Gastroesophageal sphincter (tissue), 4 donors: ENCODE results near the gene PFN2. TPM values are rescaled to one million over a fixed set of nuclear protein-coding genes. Genes with fewer than 3 reads are reported as not detected.

Experiments
- ATAC-seq: fragments of 150-250 bp; one replicate; pipeline ENCODE4 v1.9.1; 2016; ENCODE audit warnings: mild to moderate bottlenecking, moderate library complexity
- H3K27ac ChIP-seq, 4 donors: fragments of 200-600 bp; sonication (generic) in 3 of 4; 1 replicate in 3 of 4; 2 replicates in 1 of 4; pipeline ENCODE4 v1.5.1; 2016 to 2019
- H3K27me3 ChIP-seq: fragments of 200-600 bp; sonication (generic); one replicate; pipeline ENCODE4 v1.5.1; 2019
- H3K36me3 ChIP-seq, 2 donors: fragments of 200-600 bp; sonication (generic); one replicate each; pipeline ENCODE4 v1.5.1; 2019; ENCODE audit warnings: control low read depth in 1 of 2
- H3K4me1 ChIP-seq, 3 donors: fragments of 200-600 bp; sonication (generic); 1 replicate in 2 of 3; 2 replicates in 1 of 3; pipeline ENCODE4 v1.5.1; 2016 to 2019; ENCODE audit warnings: control low read depth in 2 of 3
- H3K4me3 ChIP-seq, 2 donors: fragments of 200-600 bp; sonication (generic); one replicate each; pipeline ENCODE4 v1.5.1; 2019; ENCODE audit warnings: mild to moderate bottlenecking in 1 of 2, moderate library complexity in 1 of 2
- H3K9me3 ChIP-seq, 3 donors: fragments of 200-600 bp; sonication (generic); one replicate each; pipeline ENCODE4 v1.5.1; 2017 to 2019; ENCODE audit warnings: control low read depth in 2 of 3
- EP300 ChIP-seq: sonication (generic); formaldehyde crosslinking; IDR thresholded peaks from one replicate; pipeline ENCODE4 v1.6.1; 2017; ENCODE audit warnings: antibody characterized with exemption, mild to moderate bottlenecking
- POLR2A ChIP-seq, 2 donors: fragments of 450-650 bp; IDR thresholded peaks; one replicate each; pipeline ENCODE4 v1.6.1; 2017; ENCODE audit warnings: antibody characterized with exemption in 2 of 2, mild to moderate bottlenecking in 2 of 2, moderate library complexity in 1 of 2
- POLR2AphosphoS5 ChIP-seq: sonication (generic); formaldehyde crosslinking; IDR thresholded peaks from one replicate; pipeline ENCODE4 v1.6.1; 2017; ENCODE audit warnings: antibody characterized with exemption
- WGBS, 2 donors: methylation state at CpG; one replicate each; pipeline ENCODE4 v1.1.5; 2018; ENCODE audit warnings: low coverage in 1 of 2; 5-methylcytosine and 5-hydroxymethylcytosine counted together
- total RNA-seq, 4 donors: library from RNA; depleted of rRNA; stranded (reverse); fragments of >200 nt; gene quantifications; one replicate each; pipeline ENCODE4 v1.1.0, GENCODE V29; 2016
- TF ChIP-seq, protein P1 (sequence below), 4 experiments: fragments of 200-600 bp in 2 of 4; fragments of 450-650 bp in 2 of 4; sonication (generic) in 1 of 4; IDR thresholded peaks; one replicate each; pipeline ENCODE4 v1.5.1; 2017 to 2019; ENCODE audit warnings: antibody characterized with exemption in 4 of 4, mild to moderate bottlenecking in 2 of 4, moderate library complexity in 2 of 4

Gene PFN2
- total RNA-seq, 4 donors from 2014 or later = 43.5 to 80.6 (median 54.6) TPM

DNA sequence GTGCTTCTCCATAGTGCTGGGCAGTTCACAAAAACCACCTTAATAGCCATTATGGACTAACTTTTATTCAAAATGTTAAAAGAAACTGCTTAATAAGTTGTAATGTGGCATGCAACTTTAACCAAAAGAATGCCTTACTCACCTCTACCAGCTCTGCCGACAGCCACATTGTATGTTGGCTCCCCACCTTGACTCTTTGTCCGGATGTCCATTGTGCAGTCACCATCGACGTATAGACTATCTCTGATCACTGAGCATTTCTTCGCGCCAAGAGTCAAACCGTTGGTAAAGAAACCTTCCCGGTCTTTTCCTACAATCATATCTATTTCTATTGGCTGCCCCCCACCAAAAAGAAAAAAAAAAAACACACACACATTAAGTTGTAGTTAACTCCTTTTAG is 2.5 kb downstream of the PFN2 start:
- H3K27ac ChIP-seq = peak overlapping the region; percentile 81 to 98 (median 98)
- ATAC-seq = no peak
- H3K36me3 ChIP-seq = peaks cover 0 to 12% of the 10 kb centered on the region in 2 donors
- peaks cover 4 to 71% (median 17%) of the 10 kb centered on the region in 3 donors for H3K4me1 ChIP-seq
- WGBS, 2 donors = 24 to 48% methylated on average over 7 to 8 of the region's 8 CpGs
- no peaks in the 10 kb centered on the region for H3K27me3 ChIP-seq
- peak overlapping the region in 1 of 2 donors; percentile 99 for H3K4me3 ChIP-seq
- H3K9me3 ChIP-seq = no peaks in the 10 kb centered on the region
- TF ChIP-seq, protein P1, sequence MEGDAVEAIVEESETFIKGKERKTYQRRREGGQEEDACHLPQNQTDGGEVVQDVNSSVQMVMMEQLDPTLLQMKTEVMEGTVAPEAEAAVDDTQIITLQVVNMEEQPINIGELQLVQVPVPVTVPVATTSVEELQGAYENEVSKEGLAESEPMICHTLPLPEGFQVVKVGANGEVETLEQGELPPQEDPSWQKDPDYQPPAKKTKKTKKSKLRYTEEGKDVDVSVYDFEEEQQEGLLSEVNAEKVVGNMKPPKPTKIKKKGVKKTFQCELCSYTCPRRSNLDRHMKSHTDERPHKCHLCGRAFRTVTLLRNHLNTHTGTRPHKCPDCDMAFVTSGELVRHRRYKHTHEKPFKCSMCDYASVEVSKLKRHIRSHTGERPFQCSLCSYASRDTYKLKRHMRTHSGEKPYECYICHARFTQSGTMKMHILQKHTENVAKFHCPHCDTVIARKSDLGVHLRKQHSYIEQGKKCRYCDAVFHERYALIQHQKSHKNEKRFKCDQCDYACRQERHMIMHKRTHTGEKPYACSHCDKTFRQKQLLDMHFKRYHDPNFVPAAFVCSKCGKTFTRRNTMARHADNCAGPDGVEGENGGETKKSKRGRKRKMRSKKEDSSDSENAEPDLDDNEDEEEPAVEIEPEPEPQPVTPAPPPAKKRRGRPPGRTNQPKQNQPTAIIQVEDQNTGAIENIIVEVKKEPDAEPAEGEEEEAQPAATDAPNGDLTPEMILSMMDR (IDR thresholded peaks at IDR 0.05) = no peak
- TF ChIP-seq EP300 (no peak), POLR2AphosphoS5 (no peak), POLR2A (IDR thresholded peaks at IDR 0.05) (no peak)

DNA sequence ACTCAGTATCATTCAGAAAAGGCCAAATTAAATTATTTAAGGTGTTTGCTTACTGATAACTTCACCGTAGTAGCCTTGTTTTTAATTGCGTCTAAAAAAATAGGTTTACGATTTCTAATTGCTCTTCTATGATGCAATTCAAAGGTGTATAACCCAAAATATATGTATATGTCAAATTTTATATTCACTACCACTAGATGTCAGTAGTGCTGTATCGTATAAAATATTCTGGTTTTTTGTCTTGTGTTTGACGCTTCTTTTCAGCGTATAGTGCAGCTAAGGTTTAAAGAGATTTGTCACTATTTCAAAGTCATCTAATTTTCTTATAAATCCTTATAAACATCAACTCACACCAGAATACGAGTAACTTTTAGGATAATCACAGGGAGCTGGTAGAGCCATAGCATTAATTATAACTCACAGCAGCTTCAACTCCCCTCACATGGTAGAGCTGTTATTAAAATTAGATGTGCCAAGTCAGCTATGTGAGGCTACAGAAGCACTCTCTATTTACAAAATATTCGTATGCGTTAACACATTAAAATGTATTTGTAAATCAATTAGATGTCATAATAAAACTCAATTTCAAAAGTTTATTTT is 3.5 kb downstream of the PFN2 start:
- TF ChIP-seq, protein P1 (IDR thresholded peaks at IDR 0.05) = peak; percentile 39 to 67 (median 60)
- TF ChIP-seq EP300 = no peak
- TF ChIP-seq POLR2AphosphoS5 = no peak
- H3K4me1 ChIP-seq = peaks cover 4 to 68% (median 17%) of the 10 kb centered on the region in 3 donors
- peak overlapping the region in 2 of 4 donors; percentile 98 for H3K27ac ChIP-seq
- 15% methylated on average over 9 of the region's 9 CpGs for whole genome bisulfite sequencing, 2 donors
- H3K27me3 ChIP-seq = no peaks in the 10 kb centered on the region
- H3K4me3 ChIP-seq = no peak overlapping the region
- H3K9me3 ChIP-seq = no peaks in the 10 kb centered on the region
- ATAC-seq = no peak
- peaks cover 0 to 12% of the 10 kb centered on the region in 2 donors for H3K36me3 ChIP-seq

DNA sequence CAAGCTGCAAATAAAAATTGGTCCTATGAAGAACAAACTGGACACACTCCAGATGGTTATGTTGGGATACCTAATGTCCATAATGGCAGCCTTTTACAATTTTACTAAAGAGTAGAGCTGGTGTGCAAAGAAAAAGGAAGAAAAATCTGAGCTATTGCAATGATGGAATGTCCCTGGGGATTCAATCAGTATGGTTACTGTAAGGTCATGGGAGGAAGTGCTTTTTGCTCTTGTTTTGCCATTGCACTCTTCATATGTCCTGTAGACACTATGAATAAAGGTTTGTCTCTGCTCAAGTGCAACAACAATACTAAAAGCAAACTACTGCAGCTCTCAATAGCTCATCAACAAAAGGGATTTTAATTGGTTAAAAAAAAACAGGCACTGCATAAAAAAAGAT is 5.4 kb downstream of the PFN2 start:
- Histone ChIP-seq H3K9me3 (no peaks in the 10 kb centered on the region), H3K4me3 (no peak overlapping the region), H3K27ac (no peak overlapping the region), H3K36me3 (peaks cover 0 to 24% of the 10 kb centered on the region in 2 donors), H3K4me1 (peaks cover 4 to 63% (median 13%) of the 10 kb centered on the region in 3 donors), H3K27me3 (no peaks in the 10 kb centered on the region)
- TF ChIP-seq, protein P1 (IDR thresholded peaks at IDR 0.05) = no peak
- TF ChIP-seq POLR2A (IDR thresholded peaks at IDR 0.05) = no peak
- no peak for TF ChIP-seq EP300
- no peak for TF ChIP-seq POLR2AphosphoS5
- ATAC-seq = no peak

DNA sequence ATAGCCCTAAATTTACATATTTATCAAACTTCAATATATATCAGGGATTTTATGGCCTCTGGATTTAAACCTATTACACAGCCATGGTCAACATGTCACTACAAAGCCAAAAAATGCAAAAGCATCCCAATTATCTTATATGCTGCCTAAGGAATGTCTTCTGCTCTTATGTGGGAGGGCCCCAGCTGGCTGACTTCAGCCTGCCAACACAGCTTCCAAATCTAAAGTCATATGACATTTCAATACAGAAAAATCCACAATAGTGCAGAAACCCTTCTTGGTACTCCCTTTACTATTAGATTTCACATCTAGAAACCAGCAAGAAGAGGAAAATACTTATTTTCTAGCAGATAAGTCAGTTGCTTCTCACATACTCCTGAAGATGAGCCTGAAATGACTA is 6.4 kb downstream of the PFN2 start:
- Histone ChIP-seq H3K4me3 (no peak overlapping the region), H3K9me3 (no peaks in the 10 kb centered on the region), H3K36me3 (peaks cover 0 to 30% of the 10 kb centered on the region in 2 donors), H3K27me3 (no peaks in the 10 kb centered on the region), H3K4me1 (peaks cover 4 to 58% (median 13%) of the 10 kb centered on the region in 3 donors), H3K27ac (peak overlapping the region in 1 of 4 donors; percentile 0)
- no peak for ATAC-seq
- TF ChIP-seq, protein P1 (IDR thresholded peaks at IDR 0.05) = no peak
- TF ChIP-seq POLR2A (IDR thresholded peaks at IDR 0.05) (no peak), EP300 (no peak), POLR2AphosphoS5 (no peak)

DNA sequence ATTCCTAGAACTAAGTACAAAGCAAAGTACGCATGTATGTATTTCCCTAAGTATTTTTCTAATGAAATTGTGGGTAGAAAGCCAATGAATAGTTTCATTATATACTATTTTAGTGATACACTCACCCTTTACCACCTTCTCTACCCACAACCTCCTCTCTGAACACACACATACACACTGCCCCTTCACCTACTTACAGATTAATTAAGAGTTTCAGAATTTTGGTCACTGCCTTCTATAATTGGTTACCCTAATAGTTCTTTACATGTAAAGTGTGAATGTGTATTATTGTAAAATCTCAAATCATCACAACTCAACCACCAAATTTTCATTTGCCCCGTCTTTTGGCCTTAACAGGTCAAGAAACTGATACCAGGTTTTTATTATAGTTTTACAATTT is 7.2 kb downstream of the PFN2 start:
- TF ChIP-seq POLR2AphosphoS5 (no peak), EP300 (no peak), POLR2A (IDR thresholded peaks at IDR 0.05) (no peak)
- TF ChIP-seq, protein P1 (IDR thresholded peaks at IDR 0.05) = no peak
- WGBS, 2 donors = 88 to 94% methylated on average over 2 of the region's 2 CpGs

More for the DNA sequence above, 7.2 kb downstream of the PFN2 start:
- Histone ChIP-seq H3K4me3 (no peak overlapping the region), H3K36me3 (peaks cover 0 to 30% of the 10 kb centered on the region in 2 donors), H3K9me3 (no peaks in the 10 kb centered on the region), H3K4me1 (peaks cover 4 to 50% (median 13%) of the 10 kb centered on the region in 3 donors), H3K27me3 (no peaks in the 10 kb centered on the region), H3K27ac (no peak overlapping the region)
- ATAC-seq = no peak
